ENCODE data around the gene AMFR.

DNA sequence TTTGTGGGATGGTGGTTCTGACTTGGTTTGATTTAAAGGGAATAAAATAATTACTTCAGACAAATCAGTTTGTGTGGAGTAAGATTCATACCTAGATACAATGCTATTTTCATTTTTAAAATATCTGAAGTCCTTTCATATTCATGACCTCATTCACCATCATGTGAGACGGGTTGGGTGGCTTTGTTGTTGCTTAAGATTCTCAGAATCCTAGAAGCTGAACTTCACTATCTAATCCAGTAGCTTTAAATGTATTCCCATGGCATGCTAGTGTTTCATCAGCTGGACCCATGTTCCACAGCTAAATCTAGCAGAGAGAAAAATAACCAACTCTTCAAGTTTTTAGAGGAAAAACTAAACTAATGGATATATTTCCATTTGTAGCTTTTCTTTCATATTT, 2.7 kb upstream of the AMFR start:
- TF ChIP-seq TAF1 (IDR thresholded peaks at IDR 0.05; ENCODE audit: borderline replicate concordance, low read depth, low read length) (no peak), POLR2A (IDR thresholded peaks at IDR 0.05; ENCODE audit: low read depth, low read length) (no peak)

Measured in GM12892 (cell line).